GM18499 (cell line): ENCODE data around the gene ZNF445.
"Not testable (repeated sequence)": the region's sequence is repeated elsewhere in the genome, so short reads cannot be mapped to it uniquely, and the experiment has no call there.

Source experiments
- ATAC-seq: cut with Tn5 transposase; IDR thresholded peaks from one replicate; pipeline ENCODE4 v1.9.1; 2021; ENCODE audit warnings: moderate number of reproducible peaks; ENCODE audit not compliant: insufficient read depth, unreplicated experiment

Gene ZNF445

GRCh38 chr3:44439499-44440295, 37.8 kb downstream of the ZNF445 start:
- peak; percentile 88 for ATAC-seq

- no peak for ATAC-seq
Observed at GRCh38 chr3:44437800-44438199, 39.7 kb downstream of the ZNF445 start.

GRCh38 chr3:44436181-44436580, 41.3 kb downstream of the ZNF445 start:
- no peak for ATAC-seq

GRCh38 chr3:44434834-44435510, 42.5 kb downstream of the ZNF445 start:
- no peak for ATAC-seq

GRCh38 chr3:44430466-44430865, 47.0 kb downstream of the ZNF445 start:
- no peak for ATAC-seq

- no peak for ATAC-seq
Observed at GRCh38 chr3:44429459-44429858, 48.0 kb downstream of the ZNF445 start.

- no peak for ATAC-seq
Observed at GRCh38 chr3:44428910-44429309, 48.6 kb downstream of the ZNF445 start.

- no peak for ATAC-seq
Observed at GRCh38 chr3:44427683-44428082, 49.8 kb downstream of the ZNF445 start.

GRCh38 chr3:44424758-44425157, 52.7 kb downstream of the ZNF445 start:
- no peak for ATAC-seq

GRCh38 chr3:44421280-44421679, 56.2 kb downstream of the ZNF445 start:
- no peak for ATAC-seq

- no peak for ATAC-seq
Observed at GRCh38 chr3:44420676-44421075, 56.8 kb downstream of the ZNF445 start.

- ATAC-seq, result no peak
Observed at GRCh38 chr3:44419923-44420650, 57.4 kb downstream of the ZNF445 start.

GRCh38 chr3:44419116-44419922, 58.2 kb downstream of the ZNF445 start:
- ATAC-seq, result no peak

- ATAC-seq, result no peak
Observed at GRCh38 chr3:44418549-44418948, 58.9 kb downstream of the ZNF445 start.

GRCh38 chr3:44418118-44418517, 59.4 kb downstream of the ZNF445 start:
- ATAC-seq, result not testable (repeated sequence)

GRCh38 chr3:44416031-44417030, 61.1 kb downstream of the ZNF445 start:
- ATAC-seq, result no peak

GRCh38 chr3:44415421-44415820, 62.0 kb downstream of the ZNF445 start:
- ATAC-seq, result no peak

GRCh38 chr3:44414517-44415090, 62.9 kb downstream of the ZNF445 start:
- ATAC-seq, result no peak

- no peak for ATAC-seq
Observed at GRCh38 chr3:44412365-44412764, 65.1 kb downstream of the ZNF445 start.
